Measurements from ENCODE around the gene FGG.

FGG gene

GRCh38 chr4:154562697-154563254 is 49.7 kb downstream of the FGG start, which contains the start of gene FGB:
Gene FGB, plus strand, starts transcription at chr4:154563011. Its CDS starts 8 bp downstream, at chr4:154563019.
- TF ChIP-seq TAF1 (IDR thresholded peaks at IDR 0.05; ENCODE audit: borderline replicate concordance, insufficient read depth, low read length) (no peak), POLR2AphosphoS5 (IDR thresholded peaks at IDR 0.05; ENCODE audit: low read depth, low read length) (no peak), SIN3A (IDR thresholded peaks at IDR 0.05; ENCODE audit: borderline replicate concordance, insufficient read depth, low read length) (no peak), FOXP2 (optimal IDR thresholded peaks at IDR 0.05; ENCODE audit: borderline replicate concordance, extremely low read depth, extremely low read length, insufficient read depth) (no peak)
- TF ChIP-seq, protein P1, sequence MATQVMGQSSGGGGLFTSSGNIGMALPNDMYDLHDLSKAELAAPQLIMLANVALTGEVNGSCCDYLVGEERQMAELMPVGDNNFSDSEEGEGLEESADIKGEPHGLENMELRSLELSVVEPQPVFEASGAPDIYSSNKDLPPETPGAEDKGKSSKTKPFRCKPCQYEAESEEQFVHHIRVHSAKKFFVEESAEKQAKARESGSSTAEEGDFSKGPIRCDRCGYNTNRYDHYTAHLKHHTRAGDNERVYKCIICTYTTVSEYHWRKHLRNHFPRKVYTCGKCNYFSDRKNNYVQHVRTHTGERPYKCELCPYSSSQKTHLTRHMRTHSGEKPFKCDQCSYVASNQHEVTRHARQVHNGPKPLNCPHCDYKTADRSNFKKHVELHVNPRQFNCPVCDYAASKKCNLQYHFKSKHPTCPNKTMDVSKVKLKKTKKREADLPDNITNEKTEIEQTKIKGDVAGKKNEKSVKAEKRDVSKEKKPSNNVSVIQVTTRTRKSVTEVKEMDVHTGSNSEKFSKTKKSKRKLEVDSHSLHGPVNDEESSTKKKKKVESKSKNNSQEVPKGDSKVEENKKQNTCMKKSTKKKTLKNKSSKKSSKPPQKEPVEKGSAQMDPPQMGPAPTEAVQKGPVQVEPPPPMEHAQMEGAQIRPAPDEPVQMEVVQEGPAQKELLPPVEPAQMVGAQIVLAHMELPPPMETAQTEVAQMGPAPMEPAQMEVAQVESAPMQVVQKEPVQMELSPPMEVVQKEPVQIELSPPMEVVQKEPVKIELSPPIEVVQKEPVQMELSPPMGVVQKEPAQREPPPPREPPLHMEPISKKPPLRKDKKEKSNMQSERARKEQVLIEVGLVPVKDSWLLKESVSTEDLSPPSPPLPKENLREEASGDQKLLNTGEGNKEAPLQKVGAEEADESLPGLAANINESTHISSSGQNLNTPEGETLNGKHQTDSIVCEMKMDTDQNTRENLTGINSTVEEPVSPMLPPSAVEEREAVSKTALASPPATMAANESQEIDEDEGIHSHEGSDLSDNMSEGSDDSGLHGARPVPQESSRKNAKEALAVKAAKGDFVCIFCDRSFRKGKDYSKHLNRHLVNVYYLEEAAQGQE (IDR thresholded peaks at IDR 0.05; ENCODE audit: insufficient read depth in 1 of 2, low read depth in 2 of 2, low read length in 2 of 2): no peak

GRCh38 chr4:154560824-154561231 is 51.6 kb downstream of the FGG start:
- TF ChIP-seq SIN3A (IDR thresholded peaks at IDR 0.05; ENCODE audit: borderline replicate concordance, insufficient read depth, low read length): no peak
- TF ChIP-seq, protein P1 (IDR thresholded peaks at IDR 0.05; ENCODE audit: insufficient read depth in 1 of 2, low read depth in 2 of 2, low read length in 2 of 2): no peak
- no peak for TF ChIP-seq FOXP2 (optimal IDR thresholded peaks at IDR 0.05; ENCODE audit: borderline replicate concordance, extremely low read depth, extremely low read length, insufficient read depth)
- no peak for TF ChIP-seq POLR2AphosphoS5 (IDR thresholded peaks at IDR 0.05; ENCODE audit: low read depth, low read length)
- no peak for TF ChIP-seq TAF1 (IDR thresholded peaks at IDR 0.05; ENCODE audit: borderline replicate concordance, insufficient read depth, low read length)

DNA sequence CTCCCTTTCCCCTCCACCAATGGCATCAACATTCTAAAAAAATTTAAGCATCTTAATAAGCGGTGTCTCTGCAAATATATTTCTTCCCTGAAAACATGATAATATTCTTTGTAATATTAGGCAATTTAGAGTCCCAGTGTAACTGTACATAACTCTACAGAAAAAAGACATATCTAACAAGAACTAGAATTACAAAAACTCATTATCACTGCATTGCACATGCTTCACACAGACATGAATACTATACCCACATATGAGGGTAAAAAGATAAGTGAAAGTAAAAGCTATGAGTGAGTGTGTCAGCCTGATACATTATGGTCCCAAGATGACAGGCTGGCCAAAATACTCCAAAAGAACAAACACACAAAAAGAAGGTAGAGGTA is 52.0 kb downstream of the FGG start:
- TF ChIP-seq SIN3A (IDR thresholded peaks at IDR 0.05; ENCODE audit: borderline replicate concordance, insufficient read depth, low read length): no peak
- no peak for TF ChIP-seq TAF1 (IDR thresholded peaks at IDR 0.05; ENCODE audit: borderline replicate concordance, insufficient read depth, low read length)
- TF ChIP-seq FOXP2 (optimal IDR thresholded peaks at IDR 0.05; ENCODE audit: borderline replicate concordance, extremely low read depth, extremely low read length, insufficient read depth): no peak
- TF ChIP-seq, protein P1 (IDR thresholded peaks at IDR 0.05; ENCODE audit: insufficient read depth in 1 of 2, low read depth in 2 of 2, low read length in 2 of 2): no peak
- TF ChIP-seq POLR2AphosphoS5 (IDR thresholded peaks at IDR 0.05; ENCODE audit: low read depth, low read length): no peak

DNA sequence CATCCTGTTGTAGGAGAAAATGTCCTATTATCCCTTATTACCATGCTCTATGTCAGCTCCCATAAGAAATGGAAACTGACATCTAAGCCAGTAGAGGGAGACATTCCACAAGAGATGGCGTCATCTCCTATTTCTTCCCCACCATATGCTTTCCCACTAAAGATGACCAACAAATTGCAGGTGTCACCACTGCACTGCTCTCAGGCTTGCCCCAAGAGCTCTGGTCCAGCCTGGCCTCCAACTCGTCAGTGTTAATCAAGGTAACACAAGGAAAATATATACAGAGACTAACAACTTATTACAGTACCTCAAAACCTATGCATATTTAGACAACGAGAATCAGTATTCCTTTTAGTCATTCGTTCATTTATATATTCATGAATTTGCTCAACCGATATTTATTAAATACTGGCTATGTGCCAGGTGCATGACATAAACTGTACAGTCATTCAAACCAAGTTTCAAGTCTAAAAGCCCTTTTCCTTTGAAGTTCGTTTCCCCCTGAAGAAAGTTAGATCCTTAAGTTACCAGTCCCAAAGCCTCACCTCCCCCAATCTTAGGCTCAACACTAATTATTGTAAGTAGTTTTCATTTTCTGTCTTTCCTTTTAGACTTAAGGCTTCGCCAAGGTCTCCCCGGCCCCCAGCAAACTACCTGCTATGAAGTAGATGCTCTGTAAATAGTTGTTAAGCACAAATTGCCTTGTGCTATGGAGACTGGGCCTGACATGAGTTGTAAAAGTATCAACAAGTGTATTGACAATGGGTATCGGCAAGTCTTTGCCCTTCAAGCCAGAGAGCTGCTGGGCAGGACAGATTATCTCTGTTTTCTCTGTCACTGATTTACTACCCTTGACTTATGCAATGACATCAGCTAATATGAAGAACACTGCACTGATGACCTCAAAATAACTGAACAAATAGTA is 52.7 kb downstream of the FGG start:
- TF ChIP-seq FOXP2 (optimal IDR thresholded peaks at IDR 0.05; ENCODE audit: borderline replicate concordance, extremely low read depth, extremely low read length, insufficient read depth) (no peak), SIN3A (IDR thresholded peaks at IDR 0.05; ENCODE audit: borderline replicate concordance, insufficient read depth, low read length) (no peak), POLR2AphosphoS5 (IDR thresholded peaks at IDR 0.05; ENCODE audit: low read depth, low read length) (no peak), TAF1 (IDR thresholded peaks at IDR 0.05; ENCODE audit: borderline replicate concordance, insufficient read depth, low read length) (no peak)
- TF ChIP-seq, protein P1 (IDR thresholded peaks at IDR 0.05; ENCODE audit: insufficient read depth in 1 of 2, low read depth in 2 of 2, low read length in 2 of 2): no peak
